Mucosa of rectum (tissue), 2 donors: ENCODE measurements around the gene UNC5B.

ENCODE experiments used
- H3K27ac ChIP-seq, 2 donors: one replicate each; pipeline ENCODE4 v1.7.0; 2013; ENCODE audit warnings: inconsistent platforms in 2 of 2, low read depth in 2 of 2, low read length in 2 of 2
- H3K27me3 ChIP-seq, 2 donors: one replicate each; pipeline ENCODE4 v1.7.0; 2013; ENCODE audit warnings: low read length in 2 of 2; ENCODE audit not compliant: control insufficient read depth in 2 of 2, insufficient read depth in 2 of 2
- H3K36me3 ChIP-seq, 2 donors: one replicate each; pipeline ENCODE4 v1.7.0; 2013; ENCODE audit warnings: low read length in 2 of 2; ENCODE audit not compliant: control insufficient read depth in 2 of 2, insufficient read depth in 2 of 2
- H3K4me1 ChIP-seq, 2 donors: one replicate each; pipeline ENCODE4 v1.7.0; 2013; ENCODE audit warnings: low read length in 2 of 2, mild to moderate bottlenecking in 1 of 2; ENCODE audit not compliant: control insufficient read depth in 2 of 2, insufficient read depth in 2 of 2
- H3K4me3 ChIP-seq, 2 donors: one replicate each; pipeline ENCODE4 v1.7.0; 2013; ENCODE audit warnings: low read length in 2 of 2
- H3K9ac ChIP-seq, 2 donors: one replicate each; pipeline ENCODE4 v1.7.0; 2013; ENCODE audit warnings: low read length in 2 of 2, low read depth in 1 of 2, mild to moderate bottlenecking in 1 of 2
- H3K9me3 ChIP-seq, 2 donors: one replicate each; pipeline ENCODE4 v1.7.0; 2013; ENCODE audit warnings: low read length in 2 of 2; ENCODE audit not compliant: control insufficient read depth in 2 of 2
- donor health status: healthy.
- donor health status: Normal muscosa, but diverticular disease.

Gene UNC5B

GRCh38 chr10:71212318-71213126, at the start of gene UNC5B:
Gene UNC5B, plus strand, starts transcription at chr10:71212570. Its CDS starts 416 bp downstream, at chr10:71212986.
- peak within 1 kb of the TSS; percentile 68 to 80 for H3K4me3 ChIP-seq
- H3K9ac ChIP-seq: peak within 1 kb of the TSS; percentile 74 to 89
- no peaks in the 10 kb centered on the region for H3K36me3 ChIP-seq
- H3K27me3 ChIP-seq: peaks cover 16 to 34% of the 10 kb centered on the region in 2 donors
- peak within 1 kb of the TSS; percentile 79 to 90 for H3K27ac ChIP-seq
- H3K4me1 ChIP-seq: peaks cover 17 to 32% of the 10 kb centered on the region in 2 donors
- no peaks in the 10 kb centered on the region for H3K9me3 ChIP-seq

GRCh38 chr10:71173466-71173865, 38.9 kb upstream of the UNC5B start:
- no peak overlapping the region for H3K9ac ChIP-seq
- H3K9me3 ChIP-seq: no peaks in the 10 kb centered on the region
- peaks cover 2 to 4% of the 10 kb centered on the region in 2 donors for H3K27me3 ChIP-seq
- no peak overlapping the region for H3K4me3 ChIP-seq
- no peak overlapping the region for H3K27ac ChIP-seq
- H3K36me3 ChIP-seq: no peaks in the 10 kb centered on the region
- no peaks in the 10 kb centered on the region for H3K4me1 ChIP-seq

- Histone ChIP-seq H3K36me3 (no peaks in the 10 kb centered on the region), H3K9ac (no peak overlapping the region), H3K4me1 (no peaks in the 10 kb centered on the region), H3K27ac (no peak overlapping the region), H3K4me3 (no peak overlapping the region), H3K9me3 (no peaks in the 10 kb centered on the region), H3K27me3 (peaks cover 0 to 4% of the 10 kb centered on the region in 2 donors)
Measured at GRCh38 chr10:71176661-71177060, 35.7 kb upstream of the UNC5B start.

- no peaks in the 10 kb centered on the region for H3K4me1 ChIP-seq
- no peaks in the 10 kb centered on the region for H3K36me3 ChIP-seq
- H3K9me3 ChIP-seq: no peaks in the 10 kb centered on the region
- no peak overlapping the region for H3K27ac ChIP-seq
- no peak overlapping the region for H3K4me3 ChIP-seq
- H3K9ac ChIP-seq: no peak overlapping the region
- peaks cover 0 to 4% of the 10 kb centered on the region in 2 donors for H3K27me3 ChIP-seq
Measured at GRCh38 chr10:71177651-71178199, 34.6 kb upstream of the UNC5B start.

- Histone ChIP-seq H3K27ac (no peak overlapping the region), H3K9me3 (no peaks in the 10 kb centered on the region), H3K4me3 (no peak overlapping the region), H3K27me3 (peaks cover 0 to 4% of the 10 kb centered on the region in 2 donors), H3K4me1 (no peaks in the 10 kb centered on the region), H3K9ac (no peak overlapping the region), H3K36me3 (no peaks in the 10 kb centered on the region)
Measured at GRCh38 chr10:71178880-71179279, 33.5 kb upstream of the UNC5B start.

- no peaks in the 10 kb centered on the region for H3K4me1 ChIP-seq
- H3K27ac ChIP-seq: no peak overlapping the region
- no peaks in the 10 kb centered on the region for H3K9me3 ChIP-seq
- no peak overlapping the region for H3K4me3 ChIP-seq
- H3K9ac ChIP-seq: no peak overlapping the region
- H3K36me3 ChIP-seq: no peaks in the 10 kb centered on the region
- H3K27me3 ChIP-seq: peaks cover 3 to 4% of the 10 kb centered on the region in 2 donors
Measured at GRCh38 chr10:71179382-71179781, 33.0 kb upstream of the UNC5B start.

GRCh38 chr10:71184421-71184820, 27.9 kb upstream of the UNC5B start:
- H3K4me3 ChIP-seq: no peak overlapping the region
- H3K27me3 ChIP-seq: peaks cover 0 to 5% of the 10 kb centered on the region in 2 donors
- no peaks in the 10 kb centered on the region for H3K36me3 ChIP-seq
- H3K27ac ChIP-seq: no peak overlapping the region
- no peaks in the 10 kb centered on the region for H3K4me1 ChIP-seq
- no peaks in the 10 kb centered on the region for H3K9me3 ChIP-seq
- no peak overlapping the region for H3K9ac ChIP-seq

GRCh38 chr10:71185209-71185608, 27.2 kb upstream of the UNC5B start:
- Histone ChIP-seq H3K4me3 (no peak overlapping the region), H3K9me3 (no peaks in the 10 kb centered on the region), H3K27ac (no peak overlapping the region), H3K9ac (no peak overlapping the region), H3K4me1 (no peaks in the 10 kb centered on the region), H3K36me3 (no peaks in the 10 kb centered on the region), H3K27me3 (peaks cover 0 to 5% of the 10 kb centered on the region in 2 donors)

- no peaks in the 10 kb centered on the region for H3K9me3 ChIP-seq
- no peak overlapping the region for H3K4me3 ChIP-seq
- no peak overlapping the region for H3K9ac ChIP-seq
- no peaks in the 10 kb centered on the region for H3K4me1 ChIP-seq
- H3K27ac ChIP-seq: no peak overlapping the region
- H3K36me3 ChIP-seq: no peaks in the 10 kb centered on the region
- H3K27me3 ChIP-seq: peaks cover 0 to 5% of the 10 kb centered on the region in 2 donors
Measured at GRCh38 chr10:71187197-71187596, 25.2 kb upstream of the UNC5B start.

- no peak overlapping the region for H3K27ac ChIP-seq
- H3K9ac ChIP-seq: no peak overlapping the region
Measured at GRCh38 chr10:71187600-71187999, 24.8 kb upstream of the UNC5B start.

More at GRCh38 chr10:71187600-71187999, 24.8 kb upstream of the UNC5B start:
- Histone ChIP-seq H3K9me3 (no peaks in the 10 kb centered on the region), H3K36me3 (no peaks in the 10 kb centered on the region), H3K4me3 (no peak overlapping the region), H3K27me3 (peaks cover 0 to 5% of the 10 kb centered on the region in 2 donors), H3K4me1 (no peaks in the 10 kb centered on the region)
